Activated T-cell treated with anti-CD3 and anti-CD28 coated beads for 48 hours (primary cell): Measurements from ENCODE around the gene ADM2.
A peak's percentile ranks its signal among the peaks of the same experiment; 100 is the strongest.
"Not testable (repeated sequence)": the region's sequence is repeated elsewhere in the genome, so short reads cannot be mapped to it uniquely, and the experiment has no call there.

Experiments used
- DNase-seq: peaks from one replicate; pipeline ENCODE4 v3.0.0-alpha.2; 2020; ENCODE audit warnings: low read depth

The ADM2 gene

GRCh38 chr22:50506611-50507420 lies 25.5 kb downstream of the ADM2 start:
- DNase-seq = no peak

GRCh38 chr22:50507421-50507990 lies 26.2 kb downstream of the ADM2 start, which contains the start of gene LMF2:
Gene LMF2 (minus strand): TSS chr22:50507702. CDS start chr22:50507675, 27 bp downstream.
- peak; percentile 96 for DNase-seq

GRCh38 chr22:50507991-50508884 lies 26.9 kb downstream of the ADM2 start, which contains the start of gene NCAPH2:
Gene NCAPH2 (plus strand): TSS chr22:50508224. CDS start chr22:50508338, 114 bp downstream.
- peak; percentile 98 for DNase-seq

GRCh38 chr22:50508897-50509296 lies 27.6 kb downstream of the ADM2 start:
- DNase-seq = no peak

GRCh38 chr22:50513175-50513574 lies 31.8 kb downstream of the ADM2 start:
- no peak for DNase-seq

- no peak for DNase-seq
These were observed 34.7 kb downstream of the ADM2 start for GRCh38 chr22:50516068-50516467.

- DNase-seq = no peak
These were observed 35.5 kb downstream of the ADM2 start for GRCh38 chr22:50516891-50517290.

GRCh38 chr22:50517495-50518260 lies 36.3 kb downstream of the ADM2 start:
- no peak for DNase-seq

- DNase-seq = no peak
These were observed 37.3 kb downstream of the ADM2 start for GRCh38 chr22:50518606-50519005.

GRCh38 chr22:50519151-50519550 lies 37.8 kb downstream of the ADM2 start:
- DNase-seq = no peak

GRCh38 chr22:50520184-50520583 lies 38.8 kb downstream of the ADM2 start:
- not testable (repeated sequence) for DNase-seq

- no peak for DNase-seq
These were observed 39.6 kb downstream of the ADM2 start for GRCh38 chr22:50520826-50521453.

GRCh38 chr22:50521710-50522109 lies 40.4 kb downstream of the ADM2 start:
- DNase-seq = no peak

GRCh38 chr22:50522208-50522805 lies 41.0 kb downstream of the ADM2 start:
- DNase-seq = no peak

GRCh38 chr22:50522806-50523438 lies 41.6 kb downstream of the ADM2 start:
- no peak for DNase-seq

- no peak for DNase-seq
These were observed 42.1 kb downstream of the ADM2 start for GRCh38 chr22:50523458-50523805.

GRCh38 chr22:50523806-50524675 lies 42.7 kb downstream of the ADM2 start:
- DNase-seq = no peak

GRCh38 chr22:50524676-50525103 lies 43.3 kb downstream of the ADM2 start:
- no peak for DNase-seq

GRCh38 chr22:50525104-50525857 lies 43.9 kb downstream of the ADM2 start, which contains the start of gene SCO2:
Gene SCO2 (minus strand): TSS chr22:50525598. CDS start chr22:50524411, 1,187 bp downstream.
- peak; percentile 98 for DNase-seq
